Stimulated activated CD4-positive, alpha-beta T cell treated with anti-CD3 and anti-CD28 coated beads, Interleukin-15, amount 100 ng/mL, for 24 hours (primary cell): Measurements from ENCODE around the gene METTL13.

ENCODE experiments used
- DNase-seq: peaks from one replicate; pipeline ENCODE4 v3.0.0-alpha.2; 2020

The METTL13 gene

DNA sequence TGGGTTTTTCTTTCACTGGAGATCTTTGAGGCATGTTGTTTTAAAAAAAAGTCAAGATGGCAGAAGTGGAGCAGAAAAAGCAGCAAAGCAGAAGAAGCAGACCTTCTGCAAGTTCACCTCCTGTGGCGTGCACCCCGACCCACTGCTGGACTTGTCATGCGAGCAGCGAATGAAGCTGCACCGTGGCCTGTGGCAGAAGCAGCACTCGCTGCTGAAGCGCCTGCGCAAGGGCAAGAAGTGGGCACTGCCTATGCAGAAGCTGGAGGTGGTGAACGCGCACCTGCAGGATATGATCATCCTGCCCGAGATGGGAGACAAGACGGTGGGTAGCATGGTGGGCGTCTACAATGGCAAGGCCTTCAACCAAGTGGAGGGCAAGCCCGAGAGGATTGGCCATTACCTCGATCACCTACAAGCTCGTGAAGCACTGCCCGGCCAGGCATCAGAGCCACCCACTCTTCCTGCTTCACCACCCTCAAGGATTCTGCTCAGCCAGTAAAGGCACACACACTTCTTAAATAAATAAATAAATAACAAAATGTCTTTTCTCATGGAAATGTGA is 22.1 kb downstream of the METTL13 start:
- no peak for DNase-seq

- no peak for DNase-seq
Observed at GRCh38 chr1:171805395-171806115, 24.1 kb downstream of the METTL13 start.

DNA sequence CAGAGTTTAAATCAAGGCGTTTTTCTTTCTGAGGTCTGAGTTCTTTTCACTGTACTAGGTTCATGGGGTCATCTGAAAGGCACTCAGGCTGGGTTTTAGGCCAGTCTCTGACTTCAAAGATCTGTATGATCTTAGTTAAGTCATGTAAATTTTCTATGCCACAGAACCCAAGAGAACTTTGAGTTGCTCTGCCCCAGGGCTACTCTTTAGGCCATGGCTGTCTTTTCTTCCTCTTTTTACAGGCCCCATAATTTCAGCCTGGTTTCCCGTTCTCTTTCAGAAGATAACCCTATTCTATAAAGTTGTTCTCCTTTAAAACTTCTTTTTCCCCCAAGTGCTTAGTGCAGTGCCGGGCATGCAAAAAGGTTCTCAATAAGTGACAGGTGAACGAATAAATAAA is 26.1 kb downstream of the METTL13 start:
- no peak for DNase-seq

GRCh38 chr1:171809834-171810233 is 28.4 kb downstream of the METTL13 start:
- no peak for DNase-seq

DNA sequence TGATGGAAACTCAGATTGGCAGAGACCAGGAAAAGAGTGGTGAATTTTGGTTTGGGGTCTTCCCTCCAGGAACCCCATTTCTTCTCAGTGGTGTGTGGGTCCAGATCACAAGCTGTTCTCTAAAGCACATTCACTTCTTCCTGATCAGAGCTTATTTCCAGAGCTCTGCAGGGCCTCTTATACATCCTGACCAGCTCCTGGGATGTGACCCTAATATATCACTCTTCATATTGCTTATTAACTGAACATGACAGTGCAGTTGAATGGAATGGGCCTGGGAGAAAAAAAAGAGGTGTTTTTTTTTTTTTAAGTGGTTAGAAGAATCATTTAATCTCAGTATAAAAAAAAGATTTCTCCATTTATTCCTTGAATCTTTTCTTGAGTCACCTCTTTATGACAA is 30.2 kb downstream of the METTL13 start:
- no peak for DNase-seq

- DNase-seq = no peak
Observed at GRCh38 chr1:171814692-171815091, 33.2 kb downstream of the METTL13 start.

DNA sequence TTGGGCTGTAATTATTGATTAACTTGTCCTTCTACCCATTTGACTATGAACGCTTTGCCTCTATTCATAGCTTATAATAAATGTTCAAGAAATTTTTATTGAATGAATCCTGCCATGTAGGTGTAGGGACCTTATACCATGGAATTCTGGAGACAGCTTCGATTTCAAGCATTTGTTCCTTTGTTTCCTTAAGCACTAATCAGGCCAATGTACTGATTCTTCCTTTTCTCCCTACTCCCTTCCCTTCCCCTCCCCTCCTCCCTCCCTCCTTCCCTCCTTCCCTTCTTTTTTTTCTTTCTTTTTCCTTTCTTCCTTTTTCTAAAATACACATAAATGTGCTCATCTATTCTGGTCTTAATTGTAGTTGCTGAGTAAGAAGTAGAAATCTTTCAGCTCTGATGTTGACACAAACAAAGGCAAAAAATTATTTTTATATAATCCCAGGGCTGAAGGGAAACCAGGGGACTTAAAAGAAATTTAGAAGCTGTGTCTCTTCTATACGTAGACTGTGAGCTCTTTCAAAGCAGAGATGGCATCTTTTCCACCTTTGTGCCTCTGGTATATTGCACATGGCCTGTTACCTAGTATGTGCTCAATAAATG is 34.9 kb downstream of the METTL13 start:
- DNase-seq = no peak

GRCh38 chr1:171817511-171818265 is 36.2 kb downstream of the METTL13 start:
- DNase-seq = peak; percentile 56

DNA sequence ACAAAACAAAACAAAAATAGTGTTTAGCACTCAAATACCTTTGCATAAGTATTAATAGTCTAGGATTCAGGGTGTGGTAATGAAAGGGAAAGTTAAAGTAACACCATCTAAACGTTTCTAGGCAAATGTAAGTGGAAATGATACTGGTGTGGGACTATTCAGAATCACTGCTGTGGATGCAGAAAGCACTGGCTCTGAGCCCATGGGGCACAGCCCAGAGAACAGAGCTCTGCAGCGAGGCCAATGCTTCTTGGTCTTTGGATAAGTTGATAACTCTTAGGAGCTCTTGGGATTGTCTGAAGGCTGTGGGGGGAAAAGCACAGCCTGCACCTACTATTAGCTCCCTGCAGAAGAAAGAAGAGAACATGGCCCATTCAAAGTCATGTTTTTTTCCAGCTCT is 38.5 kb downstream of the METTL13 start:
- DNase-seq = no peak

- DNase-seq = no peak
Observed at GRCh38 chr1:171826973-171827372, 45.5 kb downstream of the METTL13 start.

GRCh38 chr1:171828794-171829193 is 47.3 kb downstream of the METTL13 start:
- DNase-seq = no peak

DNA sequence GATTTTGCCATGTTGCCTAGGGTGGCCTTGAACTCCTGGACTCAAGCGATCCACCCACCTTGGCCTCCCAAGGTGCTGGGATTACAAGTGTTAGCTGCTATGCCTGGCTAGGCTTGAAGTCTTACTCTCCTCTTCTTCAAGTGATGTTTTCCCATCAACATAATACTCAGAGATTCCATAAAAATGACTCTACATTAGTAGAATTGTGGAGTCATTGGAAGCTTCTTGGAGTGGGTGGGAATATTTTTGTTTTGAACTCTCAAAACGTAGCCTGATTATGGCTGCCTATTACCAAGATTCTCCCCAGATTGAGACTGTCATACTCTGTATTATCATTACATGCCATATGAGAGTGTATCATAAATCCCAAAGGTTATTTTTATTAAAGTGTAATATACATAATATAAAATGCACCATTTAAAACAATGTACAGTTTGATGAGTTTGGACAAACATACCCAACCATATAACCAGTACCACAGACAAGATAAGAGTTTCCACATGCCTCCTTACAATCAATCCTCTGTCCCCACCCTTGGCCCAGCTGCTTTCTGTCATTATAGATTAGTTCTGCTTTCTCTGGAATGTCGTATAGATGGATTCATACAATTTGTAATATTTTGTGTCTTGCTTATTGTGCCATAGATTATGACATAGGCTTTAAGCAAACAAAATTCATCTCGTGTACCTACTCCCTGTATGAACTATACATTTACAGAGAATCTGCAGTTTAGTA is 51.8 kb downstream of the METTL13 start:
- no peak for DNase-seq

- DNase-seq = no peak
Observed at GRCh38 chr1:171834821-171835220, 53.4 kb downstream of the METTL13 start.

DNA sequence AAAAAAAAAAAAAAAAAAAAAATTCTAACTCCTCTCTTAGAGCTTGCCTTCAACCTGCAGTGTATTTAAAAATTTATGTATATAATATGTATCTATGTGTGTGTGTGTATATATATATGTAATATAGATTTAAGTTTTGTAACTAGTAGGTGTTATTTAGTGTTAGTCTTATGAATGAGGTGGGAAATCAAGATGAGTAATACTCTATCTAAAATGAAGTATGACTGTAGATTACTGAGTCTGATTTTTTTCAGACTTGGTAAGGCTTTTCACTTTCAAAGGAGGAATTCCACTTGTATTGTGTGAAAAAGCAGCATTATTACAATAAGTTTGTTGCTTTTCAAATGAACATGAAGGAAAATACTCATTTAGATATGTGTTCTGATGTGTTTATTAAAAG is 54.4 kb downstream of the METTL13 start:
- DNase-seq = no peak

DNA sequence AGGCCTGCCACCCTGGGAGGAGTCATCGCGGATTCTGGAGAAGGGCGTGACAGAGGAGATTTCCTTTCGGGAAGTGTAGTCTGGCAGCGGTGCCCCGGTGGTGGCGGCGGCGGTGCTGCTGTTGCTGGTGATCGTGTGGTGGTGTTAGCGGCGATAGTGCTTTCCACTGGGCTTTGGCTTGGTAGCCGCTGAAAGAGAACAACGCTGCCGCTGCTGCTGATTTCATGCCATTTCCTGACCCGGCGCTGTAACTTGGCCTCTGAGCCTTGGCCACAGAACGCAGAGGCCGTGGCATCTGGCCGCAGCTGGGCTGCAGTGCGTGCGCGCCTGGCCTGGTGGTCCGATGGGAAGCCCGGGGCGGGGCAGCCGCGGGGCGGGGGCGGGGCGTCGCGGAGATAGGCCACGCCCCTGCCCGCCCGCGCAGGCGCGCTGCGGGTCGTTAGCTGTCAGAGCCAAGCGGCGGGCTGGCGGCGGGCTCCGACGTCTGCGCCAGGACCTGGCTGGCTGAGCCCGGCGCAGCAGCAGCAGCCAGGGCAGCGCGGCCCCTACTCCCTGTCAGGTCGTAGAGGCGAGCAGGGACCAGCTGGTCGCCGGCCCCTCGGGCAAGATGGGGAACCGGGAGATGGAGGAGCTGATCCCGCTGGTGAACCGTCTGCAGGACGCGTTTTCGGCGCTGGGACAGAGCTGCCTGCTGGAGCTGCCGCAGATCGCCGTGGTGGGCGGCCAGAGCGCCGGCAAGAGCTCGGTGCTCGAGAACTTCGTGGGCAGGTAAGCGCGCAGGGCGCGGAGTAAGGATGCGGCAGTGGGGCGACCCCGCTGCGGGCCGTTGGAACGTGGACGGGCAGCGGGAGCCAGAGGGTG is 59.8 kb downstream of the METTL13 start, which contains the start of gene DNM3:
DNM3 (plus strand) TSS at position 449 of the 861 bp plus-strand sequence; CDS start at position 608, 159 bp downstream.
- peak; percentile 78 for DNase-seq

DNA sequence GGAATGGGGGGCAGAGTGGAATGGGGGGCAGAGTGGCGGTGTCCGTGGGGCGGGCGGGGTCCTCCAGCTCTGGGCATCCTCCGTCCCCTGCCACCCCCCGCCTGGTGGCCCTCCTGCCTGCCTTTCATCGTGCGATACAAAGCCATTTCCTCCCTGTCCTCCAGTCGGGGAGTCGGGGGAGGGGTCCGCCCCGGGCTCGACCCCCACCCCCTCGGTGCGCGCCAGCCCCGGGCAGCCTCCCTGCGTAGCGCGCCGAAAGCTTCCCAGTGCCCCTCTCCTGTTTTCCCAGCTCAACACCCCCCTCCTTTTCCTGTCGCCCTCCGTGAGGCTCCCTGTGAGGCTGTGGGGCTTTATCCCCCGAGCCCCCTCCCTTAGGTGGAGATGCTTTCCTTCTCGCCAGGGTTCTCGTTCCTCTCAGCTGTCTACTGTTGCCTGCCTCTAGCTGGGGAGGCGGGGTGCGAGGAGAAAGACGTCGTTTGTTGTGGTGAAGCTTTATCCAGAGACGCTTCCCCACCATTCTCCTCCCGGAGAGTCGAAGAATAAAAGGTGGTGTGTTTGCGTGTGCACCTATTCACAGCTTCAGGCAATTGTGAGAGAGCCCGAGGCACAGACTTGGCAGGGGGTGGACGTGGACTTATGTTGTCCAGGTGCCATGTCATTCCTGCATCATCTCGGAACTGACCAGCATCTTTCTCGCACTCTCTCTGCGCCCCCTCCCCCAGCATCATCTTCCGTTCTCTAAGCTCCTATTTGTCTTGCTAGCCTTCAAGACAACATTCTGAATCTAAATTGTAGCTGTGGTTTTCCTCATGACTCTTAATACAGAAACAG is 60.7 kb downstream of the METTL13 start:
- DNase-seq = peak; percentile 30

GRCh38 chr1:171844381-171844780 is 62.9 kb downstream of the METTL13 start:
- DNase-seq = no peak

GRCh38 chr1:171845998-171846397 is 64.5 kb downstream of the METTL13 start:
- no peak for DNase-seq
